ENCODE data around the gene MUC21. TPM values are rescaled to one million over a fixed set of nuclear protein-coding genes. Genes with fewer than 3 reads are reported as not detected.

MUC21 gene
- total and polyA plus RNA-seq, 2 of the 8 experiments (the other 6 are each of a cell fraction or from before 2014, with no cell fraction given) = not detected

- Histone ChIP-seq H3K27ac (ENCODE audit: low read depth, low read length) (no peak overlapping the region), H3K56ac (replicated peaks; ENCODE audit: insufficient read length, low read depth, low read length) (no peak overlapping the region), H3K9me3 (ENCODE audit: insufficient read depth in 2 of 2, low read depth in 1 of 2, low read length in 1 of 2) (no peaks in the 10 kb centered on the region), H3K23ac (ENCODE audit: insufficient read length) (no peak overlapping the region), H4K8ac (ENCODE audit: extremely low read depth, insufficient read depth, low read length) (no peak overlapping the region), H3K4me1 (replicated peaks in 1 of 4; ENCODE audit: control insufficient read depth in 3 of 4, insufficient read depth in 4 of 4, low read length in 3 of 4) (peaks cover 0 to 4% (median 0%) of the 10 kb centered on the region in 4 experiments; a peak in 1 of 7 replicates), H3K9ac (replicated peaks in 1 of 4; ENCODE audit: extremely low read depth in 1 of 4, low read depth in 3 of 4, low read length in 3 of 4) (no peak overlapping the region), H2BK20ac (ENCODE audit: low read length) (0 out of 2 replicates have a peak overlapping the region, but pooled peaks have one; percentile 13), H2BK5ac (ENCODE audit: low read depth, low read length) (no peak overlapping the region), H2BK120ac (replicated peaks; ENCODE audit: low read depth, low read length) (no peak overlapping the region), H2AFZ (ENCODE audit: low read length) (no peak overlapping the region), H4K5ac (ENCODE audit: insufficient read length, low read depth, low read length) (no peak overlapping the region), H3K4me3 (ENCODE audit: extremely low read depth in 1 of 4, insufficient read depth in 2 of 4, low read depth in 3 of 4, low read length in 4 of 4) (no peak overlapping the region), H3K23me2 (ENCODE audit: low read depth, low read length) (no peaks in the 10 kb centered on the region; the same call in 1 of the 2 replicates), H2BK15ac (ENCODE audit: low read length) (no peak overlapping the region), H4K20me1 (replicated peaks in 1 of 2; ENCODE audit: control insufficient read depth in 1 of 2, insufficient read depth in 2 of 2, low read length in 2 of 2) (no peaks in the 10 kb centered on the region), H2BK12ac (ENCODE audit: low read depth, low read length) (no peak overlapping the region), H3K4ac (replicated peaks; ENCODE audit: insufficient read length, low read depth, low read length) (no peak overlapping the region), H2AK5ac (ENCODE audit: low read depth, low read length) (no peak overlapping the region), H4K91ac (replicated peaks; ENCODE audit: insufficient read length, low read length) (no peak overlapping the region), H3K79me2 (ENCODE audit: control insufficient read depth in 1 of 2, insufficient read depth in 2 of 2, low read length in 2 of 2) (no peaks in the 10 kb centered on the region), H3K4me2 (ENCODE audit: insufficient read depth in 1 of 2, low read depth in 2 of 2, low read length in 2 of 2) (no peak overlapping the region), H3K18ac (ENCODE audit: extremely low read depth, low read length) (no peak overlapping the region), H3K36me3 (ENCODE audit: control insufficient read depth in 2 of 4, insufficient read depth in 4 of 4, low read length in 3 of 4) (no peaks in the 10 kb centered on the region), H3K27me3 (replicated peaks in 1 of 4; ENCODE audit: control insufficient read depth in 3 of 4, extremely low read depth in 1 of 4, insufficient read depth in 3 of 4, low read length in 3 of 4) (no peaks in the 10 kb centered on the region), H3K14ac (ENCODE audit: insufficient read length) (no peak overlapping the region), H3K79me1 (ENCODE audit: low read depth, low read length) (no peaks in the 10 kb centered on the region)
- TF ChIP-seq ASH2L (IDR thresholded peaks at IDR 0.05; ENCODE audit: low read length) (no peak), KDM5A (IDR thresholded peaks at IDR 0.05; ENCODE audit: low read length) (no peak), JUND (IDR thresholded peaks at IDR 0.05; ENCODE audit: low read length) (no peak)
- DNase-seq (ENCODE audit: low read depth in 1 of 2, low spot score in 2 of 2) = no peak
- FAIRE-seq = no peak
- POLR2A ChIA-PET (ENCODE audit: partially characterized antibody) = no interaction called here
- CTCF ChIA-PET (ENCODE audit: partially characterized antibody) = interaction anchor here (1.0 to 3.4 kb wide), 3 partner anchors 9 to 144 kb away, joined by 3 to 10 read pairs (median 4); no protein-coding TSS in a partner anchor
- WGBS, 2 experiments (ENCODE audit: extremely low coverage in 1 of 2, insufficient coverage in 1 of 2, insufficient read length in 1 of 2, insufficient replicate concordance in 2 of 2, low coverage in 1 of 2, low lambda C conversion rate in 2 of 2, missing lambda C conversion rate in 1 of 2) = 68% methylated on average over 3 of the region's 3 CpGs; no CpG with 5 or more reads in 1 of the 2 experiments
Measured at GRCh38 chr6:30966154-30966553, 17.4 kb upstream of the MUC21 start.
